IPS-18c (cell line): ENCODE data around the gene SCRN2.

Source experiments
- H3K4me3 ChIP-seq: 2 replicates; pipeline ENCODE4 v1.7.0; 2013; ENCODE audit warnings: low read depth, mild to moderate bottlenecking, low read length, moderate library complexity; ENCODE audit not compliant: insufficient read depth
- H3K9me3 ChIP-seq: one replicate; pipeline ENCODE4 v1.6.1; 2013; ENCODE audit warnings: mild to moderate bottlenecking, low read length, moderate library complexity; ENCODE audit not compliant: control insufficient read depth, insufficient read depth

Gene SCRN2

DNA sequence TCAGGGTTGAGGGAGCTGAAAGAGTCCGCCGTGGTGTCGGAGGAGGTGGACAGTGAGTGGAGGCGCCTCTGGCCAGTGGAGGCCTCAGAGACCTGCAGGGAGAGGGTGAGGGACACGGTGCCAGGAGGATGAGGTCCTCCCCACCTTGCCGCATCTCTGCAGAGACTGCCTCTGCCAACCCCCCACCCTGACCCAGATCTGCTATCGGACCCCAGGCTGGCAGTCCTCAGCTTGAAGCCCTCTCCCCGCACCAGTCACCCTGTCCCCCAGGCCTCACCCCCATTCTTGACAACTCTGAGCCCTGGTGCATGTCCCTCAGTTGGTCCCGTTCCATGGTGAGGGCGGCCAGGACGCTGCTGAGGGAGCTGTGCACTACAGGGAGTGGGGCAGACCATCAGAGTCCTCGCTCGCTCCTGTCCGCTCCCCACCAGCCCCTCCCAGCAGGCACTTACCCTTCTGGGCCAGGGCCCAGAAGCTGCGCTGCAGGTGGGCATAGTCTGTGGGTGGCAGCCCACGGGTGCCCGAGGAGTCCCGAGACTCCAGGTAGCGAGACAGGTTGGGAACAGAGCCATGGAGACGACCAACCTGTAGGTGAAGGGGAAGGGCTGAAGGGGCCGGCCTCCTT, 24.9 kb downstream of the SCRN2 start:
- no peak overlapping the region for H3K4me3 ChIP-seq
- H3K9me3 ChIP-seq, result no peaks in the 10 kb centered on the region

DNA sequence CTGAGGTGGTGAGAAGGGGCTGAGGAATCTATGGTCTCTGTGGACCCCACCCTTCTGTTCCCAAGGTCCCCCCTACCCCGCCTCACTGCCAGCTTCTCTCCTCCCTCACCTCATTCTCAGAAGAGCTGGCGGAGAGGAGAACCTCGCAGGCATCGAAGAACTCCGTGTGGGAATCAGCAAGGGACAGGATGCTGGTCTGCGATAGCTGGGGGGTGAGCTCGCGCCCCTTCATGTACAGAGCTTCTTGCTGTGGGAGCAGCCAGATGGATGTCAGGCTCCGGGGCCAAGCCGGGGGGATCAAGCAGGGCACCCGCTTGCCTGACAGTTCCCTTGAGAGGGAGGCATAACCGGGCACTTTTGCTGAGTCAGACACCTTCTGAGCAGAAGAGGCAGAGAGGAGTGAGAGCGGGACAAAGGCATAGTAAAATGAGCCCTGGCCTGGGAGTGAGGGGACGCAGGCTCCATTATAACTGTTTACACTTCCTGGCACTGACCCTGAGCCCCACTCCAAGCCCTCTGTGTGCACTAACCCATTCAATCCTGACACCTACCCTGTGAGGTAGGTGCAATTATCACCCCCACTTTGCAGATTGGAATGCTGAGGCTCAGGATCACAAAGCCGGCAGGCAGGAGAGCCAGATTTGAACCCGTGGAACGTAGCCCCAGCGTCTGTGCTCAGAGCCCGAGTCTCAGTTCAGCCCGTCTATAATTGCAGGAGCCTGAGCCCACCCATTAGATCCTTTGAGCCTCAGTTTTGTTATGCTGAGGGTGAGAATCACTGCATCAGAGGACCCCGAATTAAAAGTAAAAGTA, 25.8 kb downstream of the SCRN2 start:
- H3K4me3 ChIP-seq, result no peak overlapping the region
- no peaks in the 10 kb centered on the region for H3K9me3 ChIP-seq

DNA sequence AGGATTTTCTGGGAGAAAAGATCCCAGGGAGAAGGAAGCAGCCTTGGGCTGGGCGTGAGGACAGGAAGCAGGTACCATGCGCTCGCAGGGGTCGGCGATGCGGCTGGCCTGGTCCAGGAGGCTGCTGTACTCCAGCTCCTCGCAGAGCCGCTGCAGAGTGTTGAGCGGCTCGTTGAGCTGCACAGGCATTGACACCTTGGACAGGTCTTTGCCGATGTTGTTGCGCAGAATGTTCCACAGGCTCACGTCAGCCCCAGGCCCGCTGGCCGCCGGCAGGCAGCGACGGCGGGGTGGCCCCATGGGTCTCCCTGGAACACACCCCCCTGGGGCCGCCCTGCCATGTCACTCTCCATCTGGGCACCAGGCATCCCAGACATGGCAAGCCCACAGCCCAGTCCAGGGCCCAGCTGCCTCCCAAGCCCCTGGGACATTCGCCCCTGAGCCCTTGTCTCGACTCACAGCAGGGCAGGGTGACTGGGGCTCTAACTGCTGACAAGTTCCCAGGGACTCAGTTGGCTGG, 27.5 kb downstream of the SCRN2 start:
- Histone ChIP-seq H3K4me3 (no peak overlapping the region), H3K9me3 (no peaks in the 10 kb centered on the region)

- no peak overlapping the region for H3K4me3 ChIP-seq
- H3K9me3 ChIP-seq, result no peaks in the 10 kb centered on the region
These were observed 28.0 kb downstream of the SCRN2 start for GRCh38 chr17:47813077-47813476.

DNA sequence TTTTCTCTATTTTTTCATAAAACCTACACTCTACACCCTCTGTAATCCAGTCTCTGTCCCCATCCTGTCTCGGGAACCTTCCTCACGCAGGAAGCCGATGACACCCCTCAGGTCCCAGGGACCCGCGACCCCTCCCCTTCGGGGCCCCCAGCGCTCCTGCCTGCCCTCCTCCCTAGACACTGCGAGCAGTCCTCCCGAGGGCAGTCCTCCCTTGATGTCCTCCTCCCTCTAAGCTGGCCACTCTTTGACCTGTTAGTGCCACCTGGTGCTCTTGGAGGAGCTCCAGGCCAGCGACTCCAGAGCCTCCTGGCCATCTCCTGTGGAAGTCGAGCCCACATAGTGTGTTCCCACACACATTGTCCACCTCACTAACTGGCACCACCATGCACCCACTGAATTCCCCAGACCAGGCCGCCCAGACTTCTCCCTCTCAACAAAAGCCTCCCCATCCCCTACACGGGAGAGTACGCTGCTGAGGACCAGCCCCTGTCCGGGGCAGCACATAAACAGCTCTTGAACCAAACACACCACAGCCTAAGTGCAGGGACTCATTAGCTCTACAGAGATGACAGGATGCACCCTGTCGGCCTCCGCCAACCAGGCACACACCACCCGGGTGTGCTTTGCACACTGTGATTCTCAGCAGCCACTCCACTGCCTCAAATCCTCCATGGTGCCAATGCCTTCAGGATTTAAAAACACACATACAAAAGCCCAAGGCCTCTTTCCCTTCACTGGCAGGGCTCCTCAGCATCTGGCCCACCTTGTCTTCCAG, 28.7 kb downstream of the SCRN2 start:
- Histone ChIP-seq H3K9me3 (no peaks in the 10 kb centered on the region), H3K4me3 (no peak overlapping the region)

GRCh38 chr17:47811709-47812108, 29.4 kb downstream of the SCRN2 start:
- Histone ChIP-seq H3K4me3 (no peak overlapping the region), H3K9me3 (no peaks in the 10 kb centered on the region)

DNA sequence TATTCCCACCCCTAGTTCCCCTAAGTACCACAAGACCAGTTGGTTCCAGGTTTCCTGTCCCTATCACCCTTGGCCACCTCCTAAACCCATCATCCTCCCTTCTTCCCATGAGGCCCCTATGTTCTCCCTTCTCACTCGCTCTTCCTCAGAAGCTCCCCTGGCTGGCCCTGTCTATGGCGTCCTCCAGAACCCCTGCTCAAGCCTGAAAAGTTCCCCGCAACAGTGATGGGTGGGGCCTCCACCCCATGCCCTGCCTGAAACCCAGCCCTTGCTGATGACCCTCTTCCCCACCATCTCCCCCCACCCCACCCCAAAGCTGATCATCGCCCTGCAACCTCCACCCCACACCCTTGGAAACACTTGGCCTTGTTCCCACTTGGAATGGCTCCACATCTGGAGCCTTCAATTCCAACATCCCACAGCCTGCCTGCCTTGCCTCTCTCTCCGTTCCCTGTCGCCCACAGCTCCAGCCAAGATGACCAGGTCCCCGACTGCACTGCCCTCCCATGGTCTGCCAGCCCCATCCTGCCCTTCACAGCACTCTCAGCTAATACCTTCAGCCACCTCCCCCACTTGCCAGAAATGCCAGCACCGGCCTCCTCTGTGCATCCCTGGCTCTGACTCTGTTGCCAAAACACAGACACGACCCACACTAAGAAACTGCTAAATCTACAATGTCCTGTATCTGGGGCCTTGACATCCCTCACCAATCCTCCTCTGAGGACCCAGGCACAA, 30.0 kb downstream of the SCRN2 start:
- Histone ChIP-seq H3K9me3 (no peaks in the 10 kb centered on the region), H3K4me3 (no peak overlapping the region)

DNA sequence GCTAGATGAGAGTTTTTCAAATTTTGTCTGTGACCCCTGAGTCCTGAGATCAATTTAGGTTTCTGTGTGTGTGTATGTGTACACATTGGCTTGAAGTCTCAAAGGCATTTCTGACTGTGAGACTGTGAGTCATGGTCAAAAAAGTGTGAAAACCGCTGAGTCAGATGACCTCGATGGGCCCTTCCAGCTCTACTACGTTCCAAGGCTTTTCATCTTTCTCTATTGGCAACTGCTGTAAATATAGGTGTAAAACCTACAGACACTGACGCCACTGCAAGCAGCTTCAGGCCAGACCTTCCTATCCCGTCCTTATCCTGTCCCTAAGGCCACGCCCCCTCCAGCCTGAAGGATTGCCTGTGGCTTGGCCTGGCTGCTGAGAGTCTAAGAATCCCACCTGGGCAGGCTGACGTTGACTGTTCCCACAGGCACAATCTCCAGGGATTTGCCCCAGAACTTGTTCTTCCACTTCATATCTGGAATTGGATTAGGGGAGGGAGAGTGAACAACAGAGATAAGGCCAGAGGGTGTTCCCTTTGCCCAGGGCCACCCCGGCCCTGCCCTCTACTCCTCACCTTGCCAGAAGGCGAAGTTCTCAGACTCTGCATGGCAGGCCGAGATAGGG, 30.8 kb downstream of the SCRN2 start:
- Histone ChIP-seq H3K4me3 (no peak overlapping the region), H3K9me3 (no peaks in the 10 kb centered on the region)

DNA sequence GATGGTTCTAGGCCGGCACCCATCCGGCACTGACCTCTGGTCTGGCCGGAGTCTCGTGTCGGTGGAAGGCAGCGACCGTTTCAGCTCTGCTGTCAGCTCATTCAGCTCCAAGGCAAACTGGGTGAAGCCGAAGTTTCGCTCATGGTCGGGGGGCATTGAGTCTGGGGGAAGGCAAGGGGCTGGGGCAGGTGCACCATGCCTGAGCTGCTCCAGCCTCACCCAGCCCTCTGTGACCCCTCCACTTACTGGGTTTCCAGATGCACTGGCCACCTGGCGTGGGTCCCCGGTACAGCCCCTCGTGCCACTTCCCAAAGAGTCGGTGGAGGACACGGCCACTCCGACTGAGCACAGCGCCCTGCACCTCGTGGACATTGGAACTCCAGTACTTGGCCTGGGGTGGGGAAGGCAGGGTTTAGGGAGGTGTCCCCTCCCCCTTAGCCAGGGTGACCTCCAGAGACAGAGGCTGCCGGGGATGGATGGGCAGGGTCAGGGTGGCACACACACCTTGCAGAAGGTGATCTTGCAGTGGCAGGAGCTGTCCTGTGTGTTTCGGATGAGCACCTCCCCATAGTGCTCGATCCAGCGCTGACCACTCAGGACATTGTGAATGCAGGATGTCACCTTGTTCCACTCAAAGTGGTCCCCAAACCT, 32.1 kb downstream of the SCRN2 start:
- H3K9me3 ChIP-seq, result no peaks in the 10 kb centered on the region
- no peak overlapping the region for H3K4me3 ChIP-seq

- Histone ChIP-seq H3K4me3 (no peak overlapping the region), H3K9me3 (no peaks in the 10 kb centered on the region)
These were observed 32.8 kb downstream of the SCRN2 start for GRCh38 chr17:47808036-47808829.

GRCh38 chr17:47807421-47807820, 33.7 kb downstream of the SCRN2 start:
- Histone ChIP-seq H3K9me3 (no peaks in the 10 kb centered on the region), H3K4me3 (no peak overlapping the region)

GRCh38 chr17:47806913-47807255, 34.2 kb downstream of the SCRN2 start:
- Histone ChIP-seq H3K4me3 (no peak overlapping the region), H3K9me3 (no peaks in the 10 kb centered on the region)

DNA sequence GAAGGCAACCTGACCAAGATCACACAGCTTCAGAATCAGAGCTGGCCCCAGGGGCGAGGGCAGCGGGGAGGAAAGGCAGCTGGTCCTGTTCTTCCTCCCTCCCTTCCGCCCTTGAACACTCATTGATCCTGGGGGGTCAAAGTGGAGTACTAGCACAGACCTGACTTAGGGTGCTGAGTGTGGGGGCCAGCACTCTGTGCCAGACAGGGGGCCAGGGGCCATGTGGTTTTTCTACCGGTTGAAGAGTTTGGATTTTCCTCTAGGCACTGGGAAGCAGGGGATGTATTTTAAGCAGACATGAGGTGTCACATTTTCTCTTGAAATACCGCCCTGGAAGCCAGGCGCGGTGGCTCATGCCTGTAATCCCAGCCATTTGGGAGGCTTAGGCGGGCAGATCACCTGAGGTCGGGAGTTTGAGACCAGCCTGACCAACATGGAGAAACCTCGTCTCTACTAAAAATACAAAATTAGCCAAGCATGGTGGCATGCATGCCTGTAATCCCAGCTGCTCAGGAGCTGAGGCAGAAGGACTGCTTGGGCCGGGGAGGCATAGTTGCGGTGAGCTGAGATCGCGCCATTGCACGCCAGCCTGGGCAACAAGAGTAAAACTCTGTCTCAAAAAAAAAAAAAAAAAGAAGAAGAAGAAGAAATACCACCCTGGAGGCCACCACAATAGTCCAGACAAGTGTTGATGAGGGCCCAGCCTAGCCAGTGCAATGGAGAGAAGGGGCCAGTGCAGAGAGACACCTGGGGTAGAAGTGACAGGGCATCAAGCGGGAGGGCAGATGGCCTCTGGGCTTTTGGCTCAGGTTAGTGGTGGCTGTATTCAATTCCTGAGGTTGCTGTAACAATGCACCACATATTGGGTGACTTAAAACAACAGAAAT, 34.8 kb downstream of the SCRN2 start:
- Histone ChIP-seq H3K4me3 (no peak overlapping the region), H3K9me3 (no peaks in the 10 kb centered on the region)

DNA sequence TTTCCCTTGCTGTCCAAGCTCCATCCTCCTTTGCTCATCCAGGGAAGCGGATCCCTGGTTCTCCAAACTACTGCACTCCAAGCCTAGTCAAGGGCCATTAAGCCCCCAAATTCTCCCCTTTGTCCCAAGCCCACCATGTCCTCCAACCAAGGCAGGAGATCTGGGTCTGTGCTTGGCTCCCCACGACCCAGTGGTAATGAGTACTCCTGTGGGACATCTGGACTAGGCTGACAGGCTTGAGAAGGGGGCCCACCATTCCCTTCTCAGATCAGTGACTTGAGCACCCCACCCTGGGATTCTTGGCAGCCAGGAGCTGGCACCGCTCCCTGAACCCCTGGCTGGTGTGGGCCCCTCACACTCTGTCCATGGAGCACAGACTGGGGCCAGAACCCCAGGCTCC, 36.6 kb downstream of the SCRN2 start:
- H3K4me3 ChIP-seq, result no peak overlapping the region
- H3K9me3 ChIP-seq, result no peaks in the 10 kb centered on the region

DNA sequence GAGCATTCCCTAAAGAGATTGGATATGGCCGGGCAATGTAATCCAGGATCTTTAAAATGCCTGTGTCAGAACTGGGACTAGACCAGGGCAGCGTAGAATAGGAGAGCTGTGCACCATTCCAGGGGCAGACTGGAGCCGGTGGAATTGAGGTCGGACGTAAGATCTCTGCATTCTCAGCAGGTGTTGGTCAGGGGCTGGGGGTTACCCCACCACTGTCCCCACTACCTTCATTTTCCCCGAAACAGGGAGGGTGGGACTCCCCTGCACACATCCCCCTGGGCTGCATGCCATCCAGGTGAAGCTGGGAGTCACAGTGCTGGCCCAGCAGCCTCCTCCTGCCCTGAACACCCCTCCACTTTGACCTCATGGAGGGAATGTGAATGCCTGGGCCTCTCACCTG, 37.3 kb downstream of the SCRN2 start:
- H3K4me3 ChIP-seq, result no peak overlapping the region

More for the DNA sequence above, 37.3 kb downstream of the SCRN2 start:
- H3K9me3 ChIP-seq, result no peaks in the 10 kb centered on the region
